HG02884 (cell line): ENCODE results near the gene MBD5.
"Not testable (repeated sequence)": the region's sequence is repeated elsewhere in the genome, so short reads cannot be mapped to it uniquely, and the experiment has no call there.

Experiments used
- ATAC-seq: cut with Tn5 transposase; IDR thresholded peaks from one replicate; pipeline ENCODE4 v1.9.1; 2021; ENCODE audit warnings: mild to moderate bottlenecking, moderate library complexity; ENCODE audit not compliant: unreplicated experiment

The MBD5 gene

GRCh38 chr2:148541792-148542191 is 520.9 kb downstream of the MBD5 start:
- ATAC-seq, result no peak

DNA sequence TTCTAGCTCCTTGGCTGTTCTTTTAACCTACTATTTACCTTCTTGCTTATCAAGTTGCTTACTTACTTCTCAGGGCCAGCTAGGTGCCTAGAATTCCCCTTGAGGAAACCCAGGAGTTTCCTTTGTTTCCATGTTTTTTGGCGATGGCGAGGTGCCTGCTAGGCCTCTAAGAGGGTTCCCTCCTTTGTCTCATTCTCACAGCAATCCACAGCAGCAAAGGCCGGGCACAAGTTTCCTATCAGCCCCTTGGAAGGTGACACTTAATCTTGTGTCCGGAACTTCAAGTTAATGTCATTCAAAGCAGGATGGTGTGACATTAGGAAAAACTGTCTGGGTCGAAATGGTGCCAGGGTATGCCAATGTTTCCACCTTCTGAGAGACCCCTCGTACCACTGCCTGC is 521.7 kb downstream of the MBD5 start:
- no peak for ATAC-seq

DNA sequence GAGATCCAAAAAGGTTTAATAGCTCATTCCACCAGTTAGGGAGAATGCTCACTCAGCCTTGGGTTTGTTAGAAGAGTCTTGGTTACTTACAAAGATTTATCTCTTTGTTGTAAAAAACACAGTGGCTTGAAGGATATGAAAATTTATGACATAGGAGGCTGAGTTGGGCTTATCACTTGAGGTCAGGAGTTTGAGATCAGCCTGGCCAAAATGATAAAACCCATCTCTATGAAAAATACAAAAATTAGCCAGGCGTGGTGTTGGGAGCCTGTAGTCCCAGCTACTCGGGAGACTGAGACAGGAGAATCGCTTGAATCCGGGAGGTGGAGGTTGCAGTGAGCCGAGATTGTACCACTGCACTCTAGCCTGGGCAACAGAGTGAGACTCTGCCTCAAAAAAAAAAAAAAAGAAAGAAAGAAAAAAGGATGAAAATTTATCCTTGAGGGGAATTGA is 522.2 kb downstream of the MBD5 start:
- ATAC-seq, result not testable (repeated sequence)

GRCh38 chr2:148545390-148546256 is 524.7 kb downstream of the MBD5 start:
- ATAC-seq, result no peak

- no peak for ATAC-seq
These were observed 525.4 kb downstream of the MBD5 start for GRCh38 chr2:148546270-148546669.

GRCh38 chr2:148548716-148549400 is 528.0 kb downstream of the MBD5 start:
- no peak for ATAC-seq

- ATAC-seq, result no peak
These were observed 531.9 kb downstream of the MBD5 start for GRCh38 chr2:148552675-148553331.

DNA sequence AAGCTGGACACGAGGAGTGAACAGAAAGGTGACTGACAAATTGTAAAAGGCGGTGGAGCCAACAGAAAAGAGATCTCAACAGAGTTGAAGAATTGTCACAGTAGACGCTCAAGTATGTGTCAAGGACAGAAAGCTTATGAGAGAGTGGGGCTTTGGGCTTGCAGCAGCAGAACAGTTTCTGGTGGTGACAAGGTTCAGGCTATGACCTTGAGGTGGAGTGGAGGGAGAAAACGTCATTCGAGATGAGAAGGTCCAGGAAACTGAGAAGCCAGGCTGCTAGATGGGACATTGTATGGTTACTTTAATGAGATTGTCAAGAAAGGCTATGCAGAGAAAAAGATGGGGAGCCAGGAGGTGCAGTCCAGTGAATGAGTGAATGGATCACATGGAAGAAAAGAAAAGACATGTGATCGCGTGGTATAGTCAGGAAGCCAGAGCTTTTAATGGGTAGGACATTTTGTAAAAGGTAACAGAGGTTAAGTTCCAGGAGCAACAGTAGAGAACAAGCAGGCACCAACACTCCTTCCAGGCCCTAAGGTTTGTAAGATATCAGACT is 532.5 kb downstream of the MBD5 start:
- no peak for ATAC-seq

GRCh38 chr2:148554459-148555247 is 533.8 kb downstream of the MBD5 start:
- ATAC-seq, result no peak

- ATAC-seq, result no peak
These were observed 534.9 kb downstream of the MBD5 start for GRCh38 chr2:148555622-148556294.

- peak; percentile 65 for ATAC-seq
These were observed 537.0 kb downstream of the MBD5 start for GRCh38 chr2:148557844-148558436.

- ATAC-seq, result no peak
These were observed 539.6 kb downstream of the MBD5 start for GRCh38 chr2:148560496-148560895.

DNA sequence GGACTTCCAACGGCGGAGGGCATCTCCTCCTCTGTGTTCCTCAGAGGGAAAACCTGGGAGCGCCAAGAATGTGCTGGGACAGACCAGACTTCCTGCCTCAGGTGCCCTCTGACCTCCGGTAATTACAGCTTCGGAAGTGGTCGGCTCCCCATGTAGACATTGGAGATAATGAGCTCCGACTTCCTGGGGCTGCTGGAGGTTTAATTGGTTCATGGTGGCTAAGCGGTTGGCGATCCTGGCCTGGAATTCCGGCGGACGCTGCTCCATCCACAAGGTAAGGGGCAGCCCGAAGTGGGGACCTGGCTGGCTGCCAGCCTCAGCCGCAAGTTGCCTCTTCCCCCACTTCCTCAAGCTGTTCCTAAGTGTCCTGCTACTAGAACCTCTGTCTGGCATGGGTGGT is 540.5 kb downstream of the MBD5 start:
- ATAC-seq, result no peak

DNA sequence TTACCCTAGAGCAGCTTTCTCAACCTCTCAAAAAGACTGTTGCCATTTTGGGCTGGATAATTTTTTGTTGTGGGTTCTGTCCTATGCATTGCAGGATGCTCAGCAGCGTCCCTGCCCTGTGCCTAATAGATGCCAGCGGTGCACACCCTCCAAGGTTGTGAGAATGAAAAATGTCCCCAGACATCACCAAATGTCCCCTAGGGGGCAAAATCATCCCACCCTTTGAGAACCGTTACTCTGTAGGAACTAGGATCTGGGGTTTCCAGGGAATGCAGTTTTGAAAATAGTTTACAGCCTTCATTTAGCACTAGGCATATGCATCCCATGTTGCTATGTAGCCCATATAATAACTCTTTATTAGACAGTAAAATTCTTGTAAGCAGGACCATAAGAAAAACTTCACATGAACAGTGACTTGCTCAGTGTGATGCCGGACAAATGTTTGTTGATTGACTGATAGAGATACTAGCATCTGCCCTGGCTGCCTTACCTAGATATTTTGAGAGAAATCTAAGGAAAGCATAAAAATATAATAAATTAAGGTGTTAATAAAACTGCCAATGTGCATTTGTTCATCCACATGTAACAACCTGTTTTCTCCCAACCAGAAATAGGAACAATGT is 544.5 kb downstream of the MBD5 start:
- ATAC-seq, result no peak
